GM18858 (cell line): Measurements from ENCODE around the gene C19orf67.
"Not testable (repeated sequence)": the region's sequence is repeated elsewhere in the genome, so short reads cannot be mapped to it uniquely, and the experiment has no call there.

Experiments used
- ATAC-seq: cut with Tn5 transposase; IDR thresholded peaks from one replicate; pipeline ENCODE4 v1.9.1; 2021; ENCODE audit not compliant: unreplicated experiment

The C19orf67 gene

GRCh38 chr19:14058182-14059092, 27.1 kb downstream of the C19orf67 start:
- no peak for ATAC-seq

DNA sequence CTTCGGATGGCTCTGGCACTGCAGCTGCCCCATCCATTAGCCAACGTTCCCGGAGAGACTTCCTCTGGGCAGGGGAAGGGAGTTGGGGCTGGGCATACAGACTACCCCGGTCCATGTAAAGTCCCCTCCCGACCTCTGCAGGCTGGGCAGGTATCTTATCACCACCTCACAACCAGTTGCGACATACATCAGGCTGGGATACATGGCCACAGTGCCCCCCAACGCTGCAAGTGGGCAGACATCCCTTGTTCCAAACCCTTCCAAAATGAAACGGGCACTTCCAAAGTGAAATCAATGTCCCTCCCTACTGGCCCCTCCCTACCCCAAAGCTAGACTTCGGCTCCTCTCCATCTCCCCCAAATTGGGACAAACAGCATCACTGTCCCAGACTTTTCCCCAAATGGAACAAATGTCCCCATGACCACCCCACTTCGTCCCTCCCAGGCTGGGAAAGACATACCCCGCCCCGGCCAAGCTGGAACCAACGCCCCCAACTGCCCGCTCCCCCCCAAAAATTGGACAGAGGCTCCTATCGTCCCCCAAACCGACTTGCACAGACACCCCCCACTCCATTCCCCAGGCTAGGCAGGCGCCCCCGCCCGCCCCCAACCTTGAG, 28.7 kb downstream of the C19orf67 start:
- no peak for ATAC-seq

GRCh38 chr19:14056069-14056666, 29.4 kb downstream of the C19orf67 start:
- no peak for ATAC-seq

- ATAC-seq = no peak
Measured at GRCh38 chr19:14055396-14055795, 30.2 kb downstream of the C19orf67 start.

- no peak for ATAC-seq
Measured at GRCh38 chr19:14054721-14055120, 30.9 kb downstream of the C19orf67 start.

DNA sequence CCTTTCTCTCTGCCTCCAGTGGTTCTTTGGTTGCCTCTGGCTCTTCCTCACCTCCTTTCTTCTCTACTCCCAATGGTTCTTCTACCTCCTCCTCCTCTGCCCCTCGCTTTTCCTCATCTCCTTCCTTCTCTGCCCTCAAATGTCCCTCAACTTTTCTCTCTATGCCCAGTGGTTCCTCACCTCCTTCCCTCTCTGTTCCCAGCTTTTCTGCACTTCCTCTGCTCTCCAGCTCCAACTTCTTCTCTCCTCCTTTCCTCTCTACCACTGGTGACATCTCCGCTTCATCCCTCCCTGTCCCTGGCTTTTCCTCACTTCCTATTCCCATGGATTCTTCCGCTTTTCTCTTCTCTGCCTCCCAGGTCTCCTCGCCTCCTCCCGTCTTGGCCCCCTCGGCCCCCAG, 31.5 kb downstream of the C19orf67 start:
- no peak for ATAC-seq

DNA sequence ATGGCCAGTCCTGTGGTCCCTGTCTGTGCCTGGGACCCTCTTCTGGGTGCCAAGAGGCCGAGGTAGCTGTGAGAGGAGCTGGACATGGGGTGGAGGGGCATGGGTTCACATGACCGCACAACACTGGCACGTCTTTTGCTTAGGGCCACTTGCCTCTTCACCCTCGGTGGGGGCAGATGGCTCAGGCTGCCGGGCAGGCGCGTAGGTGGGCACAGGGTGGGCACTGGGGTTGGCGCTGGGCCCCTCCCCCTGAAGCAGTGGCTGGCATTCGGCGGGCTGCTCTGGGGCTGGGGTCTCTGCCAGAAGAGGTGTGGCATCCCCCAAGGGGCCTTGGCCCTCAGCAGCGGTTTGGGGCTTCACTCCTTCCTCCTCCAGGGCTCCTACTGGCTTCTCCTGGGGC, 32.1 kb downstream of the C19orf67 start:
- ATAC-seq = no peak

GRCh38 chr19:14053032-14053431, 32.6 kb downstream of the C19orf67 start:
- no peak for ATAC-seq

DNA sequence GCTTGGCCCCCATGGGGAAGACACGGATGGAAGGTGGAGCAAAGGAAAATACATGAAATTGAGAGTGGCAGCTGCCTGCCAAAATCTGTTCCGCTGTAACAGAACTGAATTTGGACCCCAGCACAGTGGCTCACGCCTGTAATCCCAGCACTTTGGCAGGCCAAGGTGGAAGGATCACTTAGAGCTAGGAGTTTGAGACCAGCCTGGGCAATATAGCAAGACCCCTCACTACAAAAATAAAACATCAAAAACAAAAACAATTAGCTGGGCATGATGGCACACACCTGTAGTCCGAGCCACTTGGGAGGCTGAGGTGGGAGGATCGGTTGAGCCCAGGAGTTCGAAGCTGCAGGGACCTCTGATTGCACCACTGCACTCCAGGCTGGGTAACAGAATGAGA, 33.1 kb downstream of the C19orf67 start:
- ATAC-seq = no peak

DNA sequence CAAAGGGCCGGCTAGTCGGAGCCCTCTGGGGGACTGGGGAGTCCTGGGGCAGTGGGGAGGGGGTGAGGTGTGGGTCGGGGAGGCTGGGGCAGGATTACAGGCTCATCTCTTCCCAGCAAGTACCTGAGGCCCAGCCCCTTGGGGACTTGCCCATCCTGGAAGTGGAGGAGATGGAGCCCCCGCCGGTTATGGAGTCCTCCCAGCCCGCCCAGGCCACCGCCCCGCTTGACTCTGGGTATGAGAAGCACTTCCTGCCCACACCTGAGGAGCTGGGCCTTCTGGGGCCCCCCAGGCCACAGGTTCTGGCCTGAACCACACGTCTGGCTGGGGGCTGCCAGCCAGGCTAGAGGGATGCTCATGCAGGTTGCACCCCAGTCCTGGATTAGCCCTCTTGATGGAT, 33.6 kb downstream of the C19orf67 start:
- no peak for ATAC-seq

GRCh38 chr19:14050961-14051360, 34.6 kb downstream of the C19orf67 start:
- not testable (repeated sequence) for ATAC-seq

GRCh38 chr19:14050512-14050911, 35.1 kb downstream of the C19orf67 start:
- no peak for ATAC-seq

- no peak for ATAC-seq
Measured at GRCh38 chr19:14048443-14049153, 37.0 kb downstream of the C19orf67 start.

DNA sequence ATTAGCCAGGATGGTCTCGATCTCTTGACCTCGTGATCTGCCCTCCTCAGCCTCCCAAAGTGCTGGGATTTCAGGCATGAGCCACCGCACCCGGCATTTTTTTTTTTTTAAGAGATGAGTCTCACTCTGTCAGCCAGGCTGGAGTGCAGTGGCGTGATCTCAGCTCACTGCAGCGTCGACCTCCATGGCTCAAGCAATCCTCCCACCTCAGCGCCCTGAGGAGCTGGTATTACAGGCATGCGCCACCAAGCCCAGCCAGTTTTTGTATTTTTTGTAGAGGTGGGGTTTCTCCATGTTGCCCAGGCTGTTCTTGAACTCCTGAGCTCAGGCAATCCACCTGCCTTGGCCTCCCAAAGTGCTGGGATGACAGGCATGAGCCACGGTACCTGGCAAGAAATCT, 37.7 kb downstream of the C19orf67 start:
- not testable (repeated sequence) for ATAC-seq

GRCh38 chr19:14042659-14043608, 42.6 kb downstream of the C19orf67 start:
- not testable (repeated sequence) for ATAC-seq

DNA sequence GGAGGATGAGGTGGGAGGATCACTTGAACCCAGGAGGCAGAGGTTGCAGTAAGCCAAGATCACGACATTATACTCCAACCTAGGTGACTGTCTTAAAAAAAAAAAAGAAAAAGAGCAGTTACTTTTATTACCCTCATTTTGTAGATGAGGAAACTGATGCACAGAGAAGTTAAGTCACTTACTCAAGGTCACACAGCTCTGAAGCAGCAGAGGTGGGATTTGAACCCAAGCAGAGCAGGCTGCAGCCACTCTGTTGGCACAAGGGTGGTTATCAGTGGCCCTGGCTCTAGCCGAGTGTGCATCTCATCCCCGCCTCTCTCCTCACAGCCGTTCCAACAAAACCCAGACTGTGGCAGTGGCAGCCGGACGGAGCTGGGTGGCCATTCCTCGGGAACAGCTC, 46.4 kb downstream of the C19orf67 start:
- ATAC-seq = no peak

DNA sequence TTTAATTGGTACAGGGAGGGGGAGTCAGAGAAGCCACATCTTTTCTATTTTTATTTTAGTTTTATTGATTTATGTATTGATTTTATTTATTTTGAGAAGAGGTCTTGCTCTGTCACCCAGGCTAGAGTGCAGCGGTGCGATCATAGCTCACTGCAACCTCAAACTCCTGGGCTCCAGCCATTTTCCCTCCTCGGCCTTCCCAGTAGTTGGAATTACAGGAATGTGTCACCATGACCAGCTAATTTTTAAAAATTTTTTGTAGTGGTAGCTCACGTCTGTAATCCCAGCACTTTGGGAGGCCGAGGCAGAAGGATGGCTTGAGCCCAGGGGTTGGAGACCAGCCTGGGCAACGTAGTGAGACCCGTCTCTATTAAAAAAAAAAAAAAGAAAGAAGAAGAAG, 49.9 kb downstream of the C19orf67 start:
- ATAC-seq = no peak

- ATAC-seq = not testable (repeated sequence)
Measured at GRCh38 chr19:14035159-14035558, 50.4 kb downstream of the C19orf67 start.

DNA sequence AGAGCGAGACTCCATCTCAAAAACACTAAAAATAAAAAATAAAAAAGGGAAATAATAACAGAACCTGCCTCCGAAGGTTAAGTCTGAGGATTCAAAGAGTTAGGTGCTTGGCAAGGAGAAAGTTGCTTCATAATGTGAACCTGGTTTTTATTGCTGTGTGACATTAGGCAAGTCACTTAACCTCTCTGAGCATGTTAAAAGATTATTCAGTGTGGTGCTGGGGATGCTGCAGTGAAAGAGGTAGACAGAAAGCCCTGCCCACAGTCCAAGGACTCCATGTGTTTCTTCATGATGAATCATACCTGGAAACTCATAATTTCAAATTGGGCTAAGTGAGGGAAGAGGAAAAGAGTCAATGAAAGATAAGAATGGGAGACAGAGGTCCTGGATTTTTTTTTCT, 51.6 kb downstream of the C19orf67 start:
- ATAC-seq = no peak
